Measurements from ENCODE around the gene MTMR10.

Gene MTMR10

GRCh38 chr15:30958219-30958618 is 33.2 kb downstream of the MTMR10 start:
- no peak for DNase-seq (ENCODE audit: low read depth in 2 of 2)

GRCh38 chr15:30956216-30957124 is 35.0 kb downstream of the MTMR10 start:
- DNase-seq (ENCODE audit: low read depth in 2 of 2): no peak

- no peak for DNase-seq (ENCODE audit: low read depth in 2 of 2)
Observed at GRCh38 chr15:30954674-30955073, 36.8 kb downstream of the MTMR10 start.

- peak; percentile 59 for DNase-seq (ENCODE audit: low read depth in 2 of 2)
Observed at GRCh38 chr15:30953731-30954378, 37.6 kb downstream of the MTMR10 start.

- DNase-seq (ENCODE audit: low read depth in 2 of 2): no peak
Observed at GRCh38 chr15:30953183-30953582, 38.2 kb downstream of the MTMR10 start.

- DNase-seq (ENCODE audit: low read depth in 2 of 2): no peak
Observed at GRCh38 chr15:30943654-30944335, 47.6 kb downstream of the MTMR10 start.

- no peak for DNase-seq (ENCODE audit: low read depth in 2 of 2)
Observed at GRCh38 chr15:30941520-30941919, 49.9 kb downstream of the MTMR10 start.

GRCh38 chr15:30940359-30940758 is 51.1 kb downstream of the MTMR10 start:
- DNase-seq (ENCODE audit: low read depth in 2 of 2): no peak

- DNase-seq (ENCODE audit: low read depth in 2 of 2): no peak
Observed at GRCh38 chr15:30939161-30939560, 52.3 kb downstream of the MTMR10 start.

- no peak for DNase-seq (ENCODE audit: low read depth in 2 of 2)
Observed at GRCh38 chr15:30933293-30933692, 58.1 kb downstream of the MTMR10 start.

- DNase-seq (ENCODE audit: low read depth in 2 of 2): no peak
Observed at GRCh38 chr15:30930422-30930821, 61.0 kb downstream of the MTMR10 start.

GRCh38 chr15:30929982-30930381 is 61.4 kb downstream of the MTMR10 start:
- no peak for DNase-seq (ENCODE audit: low read depth in 2 of 2)

- DNase-seq (ENCODE audit: low read depth in 2 of 2): no peak
Observed at GRCh38 chr15:30929064-30929669, 62.3 kb downstream of the MTMR10 start.

GRCh38 chr15:30928076-30928475 is 63.4 kb downstream of the MTMR10 start:
- DNase-seq (ENCODE audit: low read depth in 2 of 2): no peak

GRCh38 chr15:30927148-30927761 is 64.2 kb downstream of the MTMR10 start:
- no peak for DNase-seq (ENCODE audit: low read depth in 2 of 2)

GRCh38 chr15:30926161-30926560 is 65.3 kb downstream of the MTMR10 start:
- no peak for DNase-seq (ENCODE audit: low read depth in 2 of 2)

- no peak for DNase-seq (ENCODE audit: low read depth in 2 of 2)
Observed at GRCh38 chr15:30925686-30926085, 65.7 kb downstream of the MTMR10 start.

- DNase-seq (ENCODE audit: low read depth in 2 of 2): peak; percentile 45 to 46
Observed at GRCh38 chr15:30924353-30924752, 67.1 kb downstream of the MTMR10 start.

GRCh38 chr15:30923429-30923828 is 68.0 kb downstream of the MTMR10 start:
- DNase-seq (ENCODE audit: low read depth in 2 of 2): no peak

- DNase-seq (ENCODE audit: low read depth in 2 of 2): peak; percentile 32
Observed at GRCh38 chr15:30922480-30923311, 68.7 kb downstream of the MTMR10 start.

Measured in fibroblast of skin of left quadriceps (primary cell).